HG02588 (cell line): ENCODE data around the gene TM9SF1.

Source experiments
- ATAC-seq: cut with Tn5 transposase; IDR thresholded peaks from one replicate; pipeline ENCODE4 v1.9.1; 2021; ENCODE audit warnings: mild to moderate bottlenecking, moderate library complexity; ENCODE audit not compliant: unreplicated experiment

TM9SF1 gene

GRCh38 chr14:24198814-24199524, 3.7 kb upstream of the TM9SF1 start:
- no peak for ATAC-seq

- no peak for ATAC-seq
These were observed 1.8 kb upstream of the TM9SF1 start for GRCh38 chr14:24197056-24197450.

- ATAC-seq, result peak; percentile 15
These were observed 1.1 kb upstream of the TM9SF1 start for GRCh38 chr14:24196071-24197055.

- ATAC-seq, result no peak
These were observed 412 bp downstream of the TM9SF1 start for GRCh38 chr14:24194873-24195185.

- no peak for ATAC-seq
These were observed 912 bp downstream of the TM9SF1 start for GRCh38 chr14:24194186-24194872.

- no peak for ATAC-seq
These were observed 2.3 kb downstream of the TM9SF1 start for GRCh38 chr14:24192933-24193332.

GRCh38 chr14:24190416-24190815, 4.8 kb downstream of the TM9SF1 start:
- ATAC-seq, result no peak

GRCh38 chr14:24189460-24189859, 5.8 kb downstream of the TM9SF1 start:
- no peak for ATAC-seq

GRCh38 chr14:24189059-24189375, 6.2 kb downstream of the TM9SF1 start:
- ATAC-seq, result no peak

GRCh38 chr14:24188251-24189058, 6.8 kb downstream of the TM9SF1 start, which contains the start of gene IPO4:
IPO4 (minus strand) TSS chr14:24188816; CDS start chr14:24188787, 29 bp downstream.
- peak; percentile 86 for ATAC-seq

GRCh38 chr14:24187539-24187915, 7.7 kb downstream of the TM9SF1 start:
- ATAC-seq, result no peak

GRCh38 chr14:24186831-24187538, 8.3 kb downstream of the TM9SF1 start:
- no peak for ATAC-seq

- ATAC-seq, result no peak
These were observed 9.5 kb downstream of the TM9SF1 start for GRCh38 chr14:24185741-24186140.

GRCh38 chr14:24185026-24185425, 10.2 kb downstream of the TM9SF1 start:
- no peak for ATAC-seq

GRCh38 chr14:24184104-24184970, 10.9 kb downstream of the TM9SF1 start:
- no peak for ATAC-seq

- no peak for ATAC-seq
These were observed 12.2 kb downstream of the TM9SF1 start for GRCh38 chr14:24183014-24183481.

GRCh38 chr14:24182110-24182882, 12.9 kb downstream of the TM9SF1 start:
- no peak for ATAC-seq

- ATAC-seq, result no peak
These were observed 13.7 kb downstream of the TM9SF1 start for GRCh38 chr14:24181371-24182077.
